Erythroblast (primary cell): Measurements from ENCODE around the gene CFDP1.
A peak's percentile ranks its signal among the peaks of the same experiment; 100 is the strongest.

Experiments used
- DNase-seq, 2 experiments: peaks; one replicate each; lab custom pipeline; 2025; lab: John Stamatoyannopoulos, UW
- GATA1 ChIP-seq: IDR thresholded peaks from 2 replicates; pipeline ENCODE4 v1.6.1; 2011; ENCODE audit warnings: low read depth, mild to moderate bottlenecking, control low read depth, low read length, moderate library complexity
- POLR2A ChIP-seq: IDR thresholded peaks from 2 replicates; pipeline ENCODE4 v1.6.1; 2011; ENCODE audit warnings: mild to moderate bottlenecking, low read length

Gene CFDP1

DNA sequence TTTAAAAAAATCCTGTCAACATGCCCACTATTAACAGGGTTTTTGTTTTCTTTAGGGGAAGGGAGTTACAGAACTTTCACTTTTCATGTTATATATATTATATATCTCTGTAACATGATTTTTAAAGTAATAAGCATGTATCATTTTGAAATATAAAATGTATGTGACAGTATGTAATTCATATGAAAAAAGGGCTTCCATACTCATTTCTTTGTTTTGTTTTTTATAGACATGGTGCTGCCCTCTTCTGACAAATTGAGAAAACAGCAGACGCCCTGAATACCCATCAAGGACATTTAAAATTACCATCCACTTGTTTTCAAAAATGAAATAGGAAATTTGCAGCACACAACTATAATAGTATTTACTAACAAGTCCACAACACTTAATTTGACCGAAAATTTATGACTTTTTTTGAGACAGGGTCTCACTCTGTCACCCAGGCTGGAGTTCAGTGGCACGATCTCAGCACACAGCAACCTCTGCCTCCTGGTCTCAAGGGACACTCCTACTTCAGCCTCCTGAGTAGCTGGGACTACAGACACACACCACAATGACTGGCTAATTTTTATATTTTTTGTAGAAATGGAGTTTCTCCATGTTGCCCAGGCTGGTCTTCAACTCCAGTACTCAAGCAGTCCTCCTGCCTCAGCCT lies 30.4 kb downstream of the CFDP1 start:
- peak; percentile 52 to 73 for DNase-seq
- TF ChIP-seq GATA1 (no peak), POLR2A (no peak)

GRCh38 chr16:75402159-75402820 lies 31.0 kb downstream of the CFDP1 start:
- no peak for DNase-seq
- TF ChIP-seq GATA1 (no peak), POLR2A (peak; percentile 15)

GRCh38 chr16:75401691-75402090 lies 31.6 kb downstream of the CFDP1 start:
- DNase-seq = no peak
- TF ChIP-seq POLR2A (no peak), GATA1 (no peak)

- TF ChIP-seq POLR2A (no peak), GATA1 (no peak)
- DNase-seq = no peak
Measured at GRCh38 chr16:75398333-75398732, 35.0 kb downstream of the CFDP1 start.

GRCh38 chr16:75394941-75395340 lies 38.4 kb downstream of the CFDP1 start:
- no peak for DNase-seq
- no peak for TF ChIP-seq POLR2A
- TF ChIP-seq GATA1 = no peak

GRCh38 chr16:75392906-75393305 lies 40.4 kb downstream of the CFDP1 start:
- no peak for TF ChIP-seq GATA1
- no peak for TF ChIP-seq POLR2A
- no peak for DNase-seq

- TF ChIP-seq POLR2A = no peak
- TF ChIP-seq GATA1 = no peak
Measured at GRCh38 chr16:75390926-75391653, 42.2 kb downstream of the CFDP1 start.

GRCh38 chr16:75389096-75389690 lies 44.1 kb downstream of the CFDP1 start:
- DNase-seq = no peak
- no peak for TF ChIP-seq GATA1
- TF ChIP-seq POLR2A = no peak

More at GRCh38 chr16:75390926-75391653, 42.2 kb downstream of the CFDP1 start:
- DNase-seq = no peak

GRCh38 chr16:75387951-75388350 lies 45.4 kb downstream of the CFDP1 start:
- DNase-seq = no peak

DNA sequence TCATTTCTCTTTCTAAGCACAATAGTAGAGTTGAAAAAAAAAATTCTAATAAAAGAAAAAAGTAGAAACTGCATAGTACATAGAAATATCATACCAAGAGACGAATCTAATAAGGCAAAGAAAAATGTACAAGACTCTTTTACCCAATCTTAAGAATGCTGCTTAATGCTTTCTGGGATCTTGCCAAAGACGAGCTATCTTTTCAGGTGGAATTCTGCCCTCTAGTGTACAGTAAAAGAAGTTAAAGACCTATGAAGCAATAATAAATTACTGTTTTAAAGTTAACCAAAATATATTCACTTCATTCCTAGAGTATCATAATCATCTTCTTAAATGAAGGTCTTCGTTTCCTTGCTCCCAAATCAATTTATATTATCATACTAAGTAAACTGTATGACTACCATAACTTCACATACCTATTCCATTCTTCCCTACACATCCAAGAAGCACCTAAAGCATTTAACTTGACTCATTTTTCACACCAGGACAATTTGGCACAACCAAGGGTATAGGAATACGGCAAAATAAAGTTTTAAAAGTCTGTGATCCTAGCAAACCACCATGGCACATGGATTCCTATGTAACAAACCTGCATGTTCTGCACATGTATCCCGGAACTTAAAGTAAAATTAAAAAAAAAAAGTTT lies 47.7 kb downstream of the CFDP1 start:
- DNase-seq = peak; percentile 88 to 93
- TF ChIP-seq GATA1 = no peak
- TF ChIP-seq POLR2A = no peak

More at GRCh38 chr16:75387951-75388350, 45.4 kb downstream of the CFDP1 start:
- no peak for TF ChIP-seq POLR2A
- no peak for TF ChIP-seq GATA1

DNA sequence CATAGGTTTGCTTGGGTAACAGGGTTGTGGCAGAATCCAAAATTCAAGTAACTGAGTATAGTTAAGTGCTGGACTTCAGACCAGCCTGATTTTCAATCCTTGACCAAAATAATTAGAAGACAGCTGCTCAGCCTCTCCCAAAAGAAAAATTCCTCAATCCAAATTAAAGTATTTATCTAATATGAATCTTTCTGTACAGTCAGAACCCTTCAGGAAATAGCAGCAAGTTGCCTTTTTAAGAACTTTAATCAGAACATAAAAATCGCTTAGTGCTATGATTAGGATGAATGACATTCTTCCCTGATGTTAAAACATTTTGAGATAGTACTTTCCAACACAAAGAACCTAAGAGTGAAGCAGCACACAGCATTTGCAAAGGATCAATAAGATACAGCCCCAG lies 50.2 kb downstream of the CFDP1 start:
- no peak for DNase-seq
- TF ChIP-seq POLR2A = no peak
- no peak for TF ChIP-seq GATA1

- no peak for DNase-seq
Measured at GRCh38 chr16:75382611-75383010, 50.7 kb downstream of the CFDP1 start.

DNA sequence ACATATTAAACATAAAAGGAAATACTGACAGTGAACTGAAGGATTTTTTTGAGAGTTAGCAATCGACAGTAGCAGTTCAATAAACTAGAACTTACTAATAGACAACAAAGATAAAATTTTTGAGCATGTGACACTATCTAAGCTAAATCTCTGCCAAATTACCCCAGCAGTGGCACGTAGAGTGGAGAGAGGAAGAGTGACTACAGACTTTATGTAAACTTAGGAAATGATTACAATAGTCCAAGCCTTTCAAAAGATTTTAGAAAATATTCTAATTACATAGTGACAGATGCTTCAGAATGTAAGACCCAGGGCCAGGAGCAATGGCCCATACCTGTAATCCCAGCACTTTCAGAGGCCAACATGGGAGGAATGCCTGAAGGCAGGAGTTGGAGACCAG lies 52.4 kb downstream of the CFDP1 start:
- TF ChIP-seq POLR2A (no peak), GATA1 (no peak)

More at GRCh38 chr16:75382611-75383010, 50.7 kb downstream of the CFDP1 start:
- TF ChIP-seq GATA1 (no peak), POLR2A (no peak)

More for the DNA sequence above, 52.4 kb downstream of the CFDP1 start:
- DNase-seq = no peak
